Hepatocyte (in vitro differentiated cells): Measurements from ENCODE around the gene C10orf95. TPM values are rescaled to one million over a fixed set of nuclear protein-coding genes. Genes with fewer than 3 reads are reported as not detected.
A peak's percentile ranks its signal among the peaks of the same experiment; 100 is the strongest.

Experiments
- DNase-seq: peaks from one replicate; pipeline ENCODE4 v3.0.0-alpha.2; 2016; ENCODE audit warnings: low spot score
- H2AFZ ChIP-seq: fragments of 200-600 bp; sonication (generic); 2 replicates; pipeline ENCODE4 v1.6.0; 2016; ENCODE audit warnings: antibody characterized with exemption, mild to moderate bottlenecking
- H3K27ac ChIP-seq: fragments of 200-600 bp; sonication (generic); 2 replicates; pipeline ENCODE4 v1.5.1; 2016; ENCODE audit warnings: mild to moderate bottlenecking
- H3K27me3 ChIP-seq: fragments of 200-600 bp; sonication (generic); 2 replicates; pipeline ENCODE4 v1.6.1; 2016
- H3K36me3 ChIP-seq: fragments of 200-600 bp; sonication (generic); replicated peaks from 2 replicates; pipeline ENCODE4 v1.5.1; 2016; ENCODE audit warnings: low read depth; ENCODE audit not compliant: insufficient read depth
- H3K4me1 ChIP-seq: fragments of 200-600 bp; sonication (generic); 2 replicates; pipeline ENCODE4 v1.5.1; 2016; ENCODE audit warnings: mild to moderate bottlenecking, moderate library complexity; ENCODE audit not compliant: insufficient read depth
- H3K4me2 ChIP-seq: fragments of 200-600 bp; sonication (generic); 2 replicates; pipeline ENCODE4 v1.6.0; 2016
- H3K4me3 ChIP-seq: fragments of 200-600 bp; sonication (generic); 2 replicates; pipeline ENCODE4 v1.5.1; 2016; ENCODE audit warnings: mild to moderate bottlenecking
- H3K79me2 ChIP-seq: fragments of 200-600 bp; sonication (generic); 2 replicates; pipeline ENCODE4 v1.6.0; 2017; ENCODE audit warnings: mild to moderate bottlenecking
- H3K9me2 ChIP-seq: fragments of 200-600 bp; sonication (generic); replicated peaks from 2 replicates; pipeline ENCODE4 v1.6.0; 2017; ENCODE audit warnings: mild to moderate bottlenecking; ENCODE audit not compliant: insufficient read depth
- H3K9me3 ChIP-seq: fragments of 200-600 bp; sonication (generic); 2 replicates; pipeline ENCODE4 v1.5.1; 2016; ENCODE audit warnings: low read depth, mild to moderate bottlenecking
- H4K20me1 ChIP-seq: fragments of 200-600 bp; sonication (generic); 2 replicates; pipeline ENCODE4 v1.6.0; 2016; ENCODE audit warnings: mild to moderate bottlenecking; ENCODE audit not compliant: insufficient read depth, poor library complexity, severe bottlenecking
- EZH2 ChIP-seq: fragments of 200-600 bp; sonication (generic); IDR thresholded peaks from 2 replicates; pipeline ENCODE4 v1.6.1; 2016; ENCODE audit warnings: antibody characterized with exemption, mild to moderate bottlenecking, borderline replicate concordance
- EZH2phosphoT487 ChIP-seq: fragments of 200-600 bp; sonication (generic); IDR thresholded peaks from one replicate; pipeline ENCODE4 v1.6.1; 2018; ENCODE audit warnings: antibody characterized with exemption, mild to moderate bottlenecking, low read depth, moderate library complexity; ENCODE audit not compliant: unreplicated experiment, severe bottlenecking
- WGBS: methylation state at CpG from one replicate; pipeline ENCODE4 v1.1.6; 2016; ENCODE audit warnings: low lambda C conversion rate; ENCODE audit errors: missing lambda C conversion rate; 5-methylcytosine and 5-hydroxymethylcytosine counted together
- polyA plus RNA-seq: library from polyadenylated mRNA; unstranded; fragments of >200 nt; fragmentation: Nextera tagmentation; extraction: Ambion mirVana; gene quantifications from 2 replicates; pipeline ENCODE4 v1.2.1, GENCODE V29; 2016
- total RNA-seq: library from RNA; depleted of rRNA; stranded (reverse); fragments of >200 nt; gene quantifications from 2 replicates; pipeline ENCODE4 v1.2.3, GENCODE V29; 2014
- TF ChIP-seq, protein P1 (sequence below): fragments of 200-600 bp; sonication (generic); IDR thresholded peaks from 2 replicates; pipeline ENCODE4 v1.5.1; 2016; ENCODE audit warnings: antibody characterized with exemption, mild to moderate bottlenecking; ENCODE audit not compliant: poor library complexity

The C10orf95 gene
- total and polyA plus RNA-seq, 2 experiments from 2014 or later, result 5.2 to 7.7 TPM

DNA sequence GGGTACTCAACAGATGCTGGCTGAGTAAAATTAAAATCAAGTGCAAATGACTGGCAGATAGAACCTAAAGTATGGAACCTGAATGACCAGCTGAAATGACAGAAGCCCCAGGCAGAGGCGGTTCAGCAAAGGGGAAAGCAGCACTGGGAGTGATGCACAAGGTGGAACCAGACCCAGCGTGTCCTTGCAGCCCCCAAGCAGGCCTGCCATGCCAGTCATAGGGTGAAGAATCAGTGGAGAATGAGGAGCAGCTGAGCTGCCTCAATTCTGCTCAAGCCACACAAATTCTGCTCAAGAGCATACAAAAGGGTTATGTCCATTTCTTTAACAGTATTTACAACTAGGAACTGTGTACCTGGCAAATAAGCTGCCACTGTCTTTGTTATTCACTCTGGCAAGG is 42.4 kb upstream of the C10orf95 start:
- WGBS, result 100% methylated on average over 2 of the region's 2 CpGs
- H3K4me2 ChIP-seq, result no peak overlapping the region

DNA sequence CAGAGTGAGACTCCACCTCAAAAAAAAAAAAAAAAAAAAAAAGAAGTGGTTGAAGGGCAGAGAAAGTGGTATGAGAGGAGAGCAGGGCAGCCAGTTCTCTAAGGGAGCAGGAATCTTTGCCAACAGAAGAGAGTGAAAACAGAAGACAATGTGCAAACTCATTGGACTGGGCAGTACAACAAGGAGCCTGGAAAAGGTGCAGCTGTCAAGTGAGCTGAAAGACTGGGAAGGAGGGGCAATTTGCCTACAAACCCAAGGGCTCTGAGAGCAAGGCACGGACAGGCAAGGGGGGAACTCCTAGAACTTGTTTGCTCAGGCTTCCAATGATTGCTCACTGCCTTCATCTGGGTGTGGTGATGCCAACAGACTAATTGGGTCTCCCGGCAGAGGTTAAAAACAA is 41.6 kb upstream of the C10orf95 start:
- Histone ChIP-seq H2AFZ (no peak overlapping the region), H3K27me3 (no peaks in the 10 kb centered on the region), H3K36me3 (no peaks in the 10 kb centered on the region), H3K27ac (no peak overlapping the region), H3K79me2 (peaks cover 86% of the 10 kb centered on the region), H4K20me1 (peaks cover 69% of the 10 kb centered on the region), H3K4me3 (no peak overlapping the region), H3K4me2 (no peak overlapping the region), H3K9me2 (no peaks in the 10 kb centered on the region), H3K4me1 (no peaks in the 10 kb centered on the region), H3K9me3 (no peaks in the 10 kb centered on the region)
- 53% methylated on average over 2 of the region's 2 CpGs for WGBS
- TF ChIP-seq, protein P1, sequence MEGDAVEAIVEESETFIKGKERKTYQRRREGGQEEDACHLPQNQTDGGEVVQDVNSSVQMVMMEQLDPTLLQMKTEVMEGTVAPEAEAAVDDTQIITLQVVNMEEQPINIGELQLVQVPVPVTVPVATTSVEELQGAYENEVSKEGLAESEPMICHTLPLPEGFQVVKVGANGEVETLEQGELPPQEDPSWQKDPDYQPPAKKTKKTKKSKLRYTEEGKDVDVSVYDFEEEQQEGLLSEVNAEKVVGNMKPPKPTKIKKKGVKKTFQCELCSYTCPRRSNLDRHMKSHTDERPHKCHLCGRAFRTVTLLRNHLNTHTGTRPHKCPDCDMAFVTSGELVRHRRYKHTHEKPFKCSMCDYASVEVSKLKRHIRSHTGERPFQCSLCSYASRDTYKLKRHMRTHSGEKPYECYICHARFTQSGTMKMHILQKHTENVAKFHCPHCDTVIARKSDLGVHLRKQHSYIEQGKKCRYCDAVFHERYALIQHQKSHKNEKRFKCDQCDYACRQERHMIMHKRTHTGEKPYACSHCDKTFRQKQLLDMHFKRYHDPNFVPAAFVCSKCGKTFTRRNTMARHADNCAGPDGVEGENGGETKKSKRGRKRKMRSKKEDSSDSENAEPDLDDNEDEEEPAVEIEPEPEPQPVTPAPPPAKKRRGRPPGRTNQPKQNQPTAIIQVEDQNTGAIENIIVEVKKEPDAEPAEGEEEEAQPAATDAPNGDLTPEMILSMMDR, result no peak
- TF ChIP-seq EZH2phosphoT487, result no peak
- no peak for TF ChIP-seq EZH2
- DNase-seq, result peak; percentile 26

More for the DNA sequence above, 42.4 kb upstream of the C10orf95 start:
- peaks cover 91% of the 10 kb centered on the region for H3K79me2 ChIP-seq
- H4K20me1 ChIP-seq, result peaks cover 75% of the 10 kb centered on the region
- no peak overlapping the region for H3K27ac ChIP-seq
- H3K9me2 ChIP-seq, result no peaks in the 10 kb centered on the region
- no peaks in the 10 kb centered on the region for H3K27me3 ChIP-seq
- H3K36me3 ChIP-seq, result no peaks in the 10 kb centered on the region
- TF ChIP-seq EZH2 (no peak), EZH2phosphoT487 (no peak)
- TF ChIP-seq, protein P1, result no peak
- no peak overlapping the region for H3K4me3 ChIP-seq
- H3K9me3 ChIP-seq, result no peaks in the 10 kb centered on the region
- H2AFZ ChIP-seq, result no peak overlapping the region
- DNase-seq, result no peak
- no peaks in the 10 kb centered on the region for H3K4me1 ChIP-seq

DNA sequence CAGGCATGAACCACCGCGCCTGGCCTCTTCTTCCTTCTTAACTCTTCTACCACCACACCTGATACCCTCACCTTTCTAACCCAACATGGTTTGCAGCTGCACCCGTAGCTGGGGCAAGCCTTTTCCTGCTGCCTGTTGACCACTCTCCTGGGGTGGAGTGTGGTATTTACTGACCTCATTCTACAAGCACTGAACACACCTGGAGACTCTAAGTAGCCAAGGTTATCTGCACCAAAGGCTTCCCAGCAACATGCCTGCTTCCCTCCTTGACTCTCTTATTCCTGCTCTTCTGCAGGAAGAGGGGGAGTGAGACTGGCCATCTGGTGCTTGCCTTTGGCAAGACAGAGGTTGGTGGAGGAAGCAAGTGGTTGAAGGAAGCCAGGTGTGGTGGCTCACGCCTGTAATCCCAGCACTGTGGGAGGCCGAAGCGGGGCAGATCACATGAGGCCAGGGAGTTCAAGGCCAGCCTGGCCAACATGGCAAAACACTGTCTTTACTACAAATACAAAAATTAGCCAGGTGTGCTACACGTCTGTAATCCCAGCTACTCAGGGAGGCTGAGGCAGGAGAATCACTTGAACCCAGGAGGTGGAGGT is 41.1 kb upstream of the C10orf95 start:
- Histone ChIP-seq H4K20me1 (peaks cover 64% of the 10 kb centered on the region), H3K4me2 (no peak overlapping the region), H3K9me2 (no peaks in the 10 kb centered on the region), H2AFZ (no peak overlapping the region), H3K4me1 (no peaks in the 10 kb centered on the region), H3K36me3 (no peaks in the 10 kb centered on the region), H3K27me3 (no peaks in the 10 kb centered on the region), H3K79me2 (peaks cover 80% of the 10 kb centered on the region), H3K4me3 (no peak overlapping the region), H3K27ac (no peak overlapping the region), H3K9me3 (no peaks in the 10 kb centered on the region)
- DNase-seq, result no peak
- TF ChIP-seq, protein P1, result no peak
- TF ChIP-seq EZH2, result no peak
- over 99% methylated on average over 7 of the region's 7 CpGs for WGBS
